Effector memory CD8-positive, alpha-beta T cell (primary cell): Measurements from ENCODE around the gene TNRC6B.
A peak's percentile ranks its signal among the peaks of the same experiment; 100 is the strongest.

Source experiments
- ATAC-seq: fragments of 150-1000 bp; cut with Tn5 transposase; replicated peaks from 2 replicates; pipeline ENCODE4 v1.10.0; 2021; ENCODE audit warnings: mild to moderate bottlenecking, moderate library complexity
- DNase-seq, 3 experiments: peaks; one replicate each; pipeline ENCODE4 v3.0.0; 2021
- H3K27ac Mint-ChIP-seq, 2 donors: one replicate each; pipeline ENCODE4 v1.8.0; 2022; ENCODE audit warnings: mild to moderate bottlenecking in 2 of 2, mixed read lengths in 2 of 2, moderate library complexity in 2 of 2
- H3K27me3 Mint-ChIP-seq, 2 donors: one replicate each; pipeline ENCODE4 v1.8.0; 2022; ENCODE audit warnings: mixed read lengths in 2 of 2
- H3K36me3 Mint-ChIP-seq: one replicate; pipeline ENCODE4 v1.8.0; 2022; ENCODE audit warnings: mild to moderate bottlenecking, moderate library complexity, mixed read lengths; ENCODE audit not compliant: insufficient read depth
- H3K4me1 Mint-ChIP-seq, 2 donors: one replicate each; pipeline ENCODE4 v1.8.0; 2022; ENCODE audit warnings: low read depth in 2 of 2, mixed read lengths in 2 of 2
- H3K4me3 Mint-ChIP-seq, 2 donors: one replicate each; pipeline ENCODE4 v1.8.0; 2022; ENCODE audit warnings: mild to moderate bottlenecking in 2 of 2, mixed read lengths in 2 of 2, moderate library complexity in 2 of 2
- H3K9me3 Mint-ChIP-seq, 2 donors: one replicate each; pipeline ENCODE4 v1.8.0; 2022; ENCODE audit warnings: mixed read lengths in 2 of 2

TNRC6B gene

GRCh38 chr22:40270031-40270430, 92.3 kb downstream of the TNRC6B start:
- no peak for ATAC-seq
- H3K36me3 Mint-ChIP-seq, result peaks cover 81% of the 10 kb centered on the region
- no peaks in the 10 kb centered on the region for H3K27me3 Mint-ChIP-seq
- H3K4me1 Mint-ChIP-seq, result peaks cover 14 to 26% of the 10 kb centered on the region in 2 donors
- no peak overlapping the region for H3K4me3 Mint-ChIP-seq
- peak overlapping the region in 1 of 2 donors; percentile 15 for H3K27ac Mint-ChIP-seq
- H3K9me3 Mint-ChIP-seq, result no peaks in the 10 kb centered on the region
- no peak for DNase-seq

DNA sequence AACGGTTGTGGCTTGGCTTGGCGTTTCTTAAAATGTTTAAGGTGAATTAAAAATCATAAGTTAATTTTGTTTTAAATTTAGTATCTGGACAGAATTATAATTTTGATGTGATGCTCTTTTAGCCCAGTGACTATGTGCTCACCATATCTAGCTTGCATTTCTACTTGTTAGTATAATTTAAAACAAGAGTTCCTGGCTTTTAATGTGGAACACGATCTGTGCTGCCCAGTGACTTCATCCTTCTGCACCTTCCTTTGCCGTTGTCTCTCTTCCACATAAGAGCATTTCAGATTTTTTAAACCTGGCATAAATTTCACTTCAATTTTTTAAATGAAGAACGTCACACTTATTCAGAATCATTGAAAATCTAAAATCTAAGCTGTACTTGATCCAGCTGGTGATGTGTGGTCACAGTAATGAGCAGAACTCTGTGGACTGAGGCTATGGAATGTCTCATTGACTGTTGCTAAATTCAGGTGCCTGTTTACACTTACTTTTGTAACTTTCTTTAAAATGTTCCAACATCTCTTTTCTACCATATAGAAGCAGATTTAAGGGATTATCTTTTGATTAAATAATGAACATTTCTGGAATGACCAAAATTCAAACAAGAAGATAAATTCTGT, 93.1 kb downstream of the TNRC6B start:
- peaks cover 11 to 21% of the 10 kb centered on the region in 2 donors for H3K4me1 Mint-ChIP-seq

GRCh38 chr22:40271440-40271839, 93.7 kb downstream of the TNRC6B start:
- Mint-ChIP-seq H3K36me3 (peaks cover 72% of the 10 kb centered on the region), H3K27ac (peak overlapping the region; percentile 15 to 74), H3K4me3 (no peak overlapping the region), H3K9me3 (no peaks in the 10 kb centered on the region), H3K4me1 (peaks cover 11 to 21% of the 10 kb centered on the region in 2 donors), H3K27me3 (no peaks in the 10 kb centered on the region)
- DNase-seq, result no peak
- ATAC-seq, result no peak

More for the DNA sequence above, 93.1 kb downstream of the TNRC6B start:
- no peaks in the 10 kb centered on the region for H3K9me3 Mint-ChIP-seq
- no peaks in the 10 kb centered on the region for H3K27me3 Mint-ChIP-seq
- ATAC-seq (no peak), DNase-seq (no peak)
- H3K27ac Mint-ChIP-seq, result peak overlapping the region in 1 of 2 donors; percentile 15
- peaks cover 73% of the 10 kb centered on the region for H3K36me3 Mint-ChIP-seq
- H3K4me3 Mint-ChIP-seq, result no peak overlapping the region

- ATAC-seq (no peak), DNase-seq (no peak)
- no peaks in the 10 kb centered on the region for H3K27me3 Mint-ChIP-seq
- peaks cover 73% of the 10 kb centered on the region for H3K36me3 Mint-ChIP-seq
- peak overlapping the region; percentile 52 to 88 for H3K27ac Mint-ChIP-seq
- no peak overlapping the region for H3K4me3 Mint-ChIP-seq
- no peaks in the 10 kb centered on the region for H3K9me3 Mint-ChIP-seq
- H3K4me1 Mint-ChIP-seq, result peaks cover 13 to 23% of the 10 kb centered on the region in 2 donors
Measured at GRCh38 chr22:40273319-40273718, 95.6 kb downstream of the TNRC6B start.

GRCh38 chr22:40276996-40277823, 99.5 kb downstream of the TNRC6B start:
- ATAC-seq, result no peak
- peaks cover 53% of the 10 kb centered on the region for H3K36me3 Mint-ChIP-seq
- H3K27me3 Mint-ChIP-seq, result no peaks in the 10 kb centered on the region
- peak overlapping the region; percentile 94 to 95 for H3K27ac Mint-ChIP-seq
- no peak for DNase-seq
- H3K4me1 Mint-ChIP-seq, result peaks cover 16 to 23% of the 10 kb centered on the region in 2 donors
- no peaks in the 10 kb centered on the region for H3K9me3 Mint-ChIP-seq
- peak overlapping the region in 1 of 2 donors; percentile 81 for H3K4me3 Mint-ChIP-seq

- Mint-ChIP-seq H3K27ac (peak overlapping the region in 1 of 2 donors; percentile 22), H3K36me3 (peaks cover 37% of the 10 kb centered on the region), H3K9me3 (no peaks in the 10 kb centered on the region), H3K27me3 (no peaks in the 10 kb centered on the region), H3K4me3 (no peak overlapping the region), H3K4me1 (peaks cover 16 to 23% of the 10 kb centered on the region in 2 donors)
- DNase-seq (no peak), ATAC-seq (peak; percentile 24)
Measured at GRCh38 chr22:40279017-40279416, 101.3 kb downstream of the TNRC6B start.

- no peak for ATAC-seq
- DNase-seq, result no peak
- Mint-ChIP-seq H3K4me1 (peaks cover 11 to 28% of the 10 kb centered on the region in 2 donors), H3K27me3 (no peaks in the 10 kb centered on the region), H3K36me3 (peaks cover 38% of the 10 kb centered on the region), H3K27ac (no peak overlapping the region), H3K9me3 (no peaks in the 10 kb centered on the region), H3K4me3 (no peak overlapping the region)
Measured at GRCh38 chr22:40281717-40282116, 104.0 kb downstream of the TNRC6B start.

DNA sequence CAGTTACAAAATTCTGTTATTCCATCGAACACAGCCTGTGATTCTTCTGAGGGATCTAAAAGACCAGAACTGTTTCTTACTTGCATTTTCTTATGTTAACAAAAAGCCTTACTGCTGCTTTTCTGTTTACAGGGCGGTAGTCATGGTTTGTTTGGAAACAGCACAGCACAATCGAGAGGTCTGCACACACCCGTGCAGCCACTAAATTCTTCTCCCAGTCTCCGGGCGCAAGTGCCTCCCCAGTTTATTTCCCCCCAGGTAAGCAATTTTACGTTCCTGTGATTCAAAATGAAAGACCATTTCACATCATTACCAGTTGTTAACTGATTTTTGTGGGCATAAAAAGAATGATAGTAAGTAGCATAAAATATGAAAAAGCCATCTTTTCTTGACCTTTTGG, 107.8 kb downstream of the TNRC6B start:
- DNase-seq, result no peak
- H3K9me3 Mint-ChIP-seq, result no peaks in the 10 kb centered on the region
- peak overlapping the region; percentile 49 to 98 for H3K27ac Mint-ChIP-seq
- peaks cover 25 to 38% of the 10 kb centered on the region in 2 donors for H3K4me1 Mint-ChIP-seq
- ATAC-seq, result no peak
- peaks cover 43% of the 10 kb centered on the region for H3K36me3 Mint-ChIP-seq
- H3K4me3 Mint-ChIP-seq, result no peak overlapping the region
- H3K27me3 Mint-ChIP-seq, result no peaks in the 10 kb centered on the region

- Mint-ChIP-seq H3K27ac (peak overlapping the region; percentile 89 to 98), H3K36me3 (peaks cover 73% of the 10 kb centered on the region), H3K4me1 (peaks cover 25 to 41% of the 10 kb centered on the region in 2 donors)
Measured at GRCh38 chr22:40289991-40290459, 112.3 kb downstream of the TNRC6B start.

GRCh38 chr22:40290516-40290915, 112.8 kb downstream of the TNRC6B start:
- DNase-seq (no peak), ATAC-seq (no peak)

More at GRCh38 chr22:40289991-40290459, 112.3 kb downstream of the TNRC6B start:
- ATAC-seq (peak; percentile 89), DNase-seq (peak; percentile 54 to 74 (median 58))
- Mint-ChIP-seq H3K9me3 (no peaks in the 10 kb centered on the region), H3K4me3 (peak overlapping the region; percentile 52 to 71), H3K27me3 (no peaks in the 10 kb centered on the region)

DNA sequence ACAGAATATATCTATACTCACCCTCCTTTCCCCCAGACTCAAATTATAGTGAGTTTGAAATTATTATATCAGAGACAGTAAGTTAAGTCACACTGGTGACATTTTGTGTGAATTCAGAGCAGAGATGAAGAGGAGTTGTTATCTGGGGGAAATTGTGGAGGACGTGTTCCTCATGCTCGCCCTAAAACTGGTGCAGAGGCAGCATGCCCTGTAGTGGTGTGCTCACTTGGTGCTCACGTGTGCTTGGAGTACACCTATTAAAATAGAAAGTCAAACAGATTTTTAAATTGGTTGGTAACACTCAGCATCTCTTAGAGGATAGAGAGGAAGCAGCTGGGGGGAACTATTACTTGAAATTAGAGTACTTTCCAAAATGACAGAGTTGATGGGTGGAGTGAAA, 117.0 kb downstream of the TNRC6B start:
- Mint-ChIP-seq H3K9me3 (no peaks in the 10 kb centered on the region), H3K36me3 (peaks cover 74% of the 10 kb centered on the region), H3K4me3 (no peak overlapping the region), H3K4me1 (peaks cover 13 to 24% of the 10 kb centered on the region in 2 donors), H3K27ac (peak overlapping the region; percentile 18 to 49), H3K27me3 (no peaks in the 10 kb centered on the region)
- DNase-seq, result no peak
- no peak for ATAC-seq

More at GRCh38 chr22:40290516-40290915, 112.8 kb downstream of the TNRC6B start:
- H3K4me3 Mint-ChIP-seq, result peak overlapping the region; percentile 52 to 71
- H3K36me3 Mint-ChIP-seq, result peaks cover 72% of the 10 kb centered on the region
- H3K27me3 Mint-ChIP-seq, result no peaks in the 10 kb centered on the region
- peaks cover 25 to 37% of the 10 kb centered on the region in 2 donors for H3K4me1 Mint-ChIP-seq
- H3K27ac Mint-ChIP-seq, result peak overlapping the region; percentile 89 to 98
- H3K9me3 Mint-ChIP-seq, result no peaks in the 10 kb centered on the region

DNA sequence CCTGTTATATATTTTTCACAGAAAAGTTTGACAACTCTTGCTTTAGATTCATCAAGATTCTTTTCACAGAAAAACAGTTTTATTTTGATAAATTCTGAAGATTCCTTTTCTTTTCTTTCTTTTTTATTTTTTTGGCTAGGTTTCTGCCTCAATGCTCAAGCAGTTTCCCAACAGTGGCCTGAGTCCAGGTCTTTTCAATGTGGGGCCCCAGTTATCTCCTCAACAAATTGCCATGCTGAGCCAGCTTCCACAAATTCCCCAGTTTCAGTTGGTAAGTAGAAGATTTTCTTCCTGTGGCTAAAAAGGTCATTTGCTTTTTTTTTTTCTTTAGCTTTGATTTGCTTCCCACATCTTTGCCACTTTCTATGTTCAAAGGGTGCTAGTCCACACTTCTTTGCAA, 122.6 kb downstream of the TNRC6B start:
- no peak for ATAC-seq
- no peaks in the 10 kb centered on the region for H3K9me3 Mint-ChIP-seq
- H3K27ac Mint-ChIP-seq, result no peak overlapping the region
- no peak overlapping the region for H3K4me3 Mint-ChIP-seq
- peaks cover 0 to 8% of the 10 kb centered on the region in 2 donors for H3K4me1 Mint-ChIP-seq
- peaks cover 74% of the 10 kb centered on the region for H3K36me3 Mint-ChIP-seq
- DNase-seq, result no peak
- H3K27me3 Mint-ChIP-seq, result no peaks in the 10 kb centered on the region

GRCh38 chr22:40300884-40301672, 123.4 kb downstream of the TNRC6B start:
- Mint-ChIP-seq H3K9me3 (no peaks in the 10 kb centered on the region), H3K27me3 (no peaks in the 10 kb centered on the region), H3K4me3 (no peak overlapping the region), H3K36me3 (peaks cover 72% of the 10 kb centered on the region), H3K27ac (no peak overlapping the region), H3K4me1 (peaks cover 0 to 3% of the 10 kb centered on the region in 2 donors)
- no peak for DNase-seq
- no peak for ATAC-seq
